Endothelial cell of umbilical vein (primary cell): ENCODE measurements around the gene CLIP1.

Source experiments
- CTCF ChIP-seq, 2 donors: IDR thresholded peaks; 1 replicate in 1 of 2; 2 replicates in 1 of 2; pipeline ENCODE4 v1.5.1; 2011; ENCODE audit warnings: low read length in 2 of 2, mild to moderate bottlenecking in 2 of 2, moderate library complexity in 2 of 2, control low read depth in 1 of 2, inconsistent platforms in 1 of 2, low read depth in 1 of 2; ENCODE audit not compliant: insufficient read depth in 1 of 2; ENCODE audit errors: extremely low read depth in 1 of 2
- FOS ChIP-seq: IDR thresholded peaks from 2 replicates; pipeline ENCODE4 v1.6.1; 2011; ENCODE audit warnings: mild to moderate bottlenecking, low read length, moderate library complexity, borderline replicate concordance; ENCODE audit not compliant: insufficient read depth
- POLR2A ChIP-seq: IDR thresholded peaks from 2 replicates; pipeline ENCODE4 v1.6.1; 2012; ENCODE audit warnings: low read depth, mild to moderate bottlenecking, control low read depth, low read length

GRCh38 chr12:122395319-122395718, 27.1 kb downstream of the CLIP1 start:
- TF ChIP-seq FOS (peak; percentile 56), CTCF (IDR thresholded peaks at IDR 0.05; ENCODE audit: extremely low read depth in 1 of 2, insufficient read depth in 1 of 2, low read depth in 1 of 2, low read length in 2 of 2) (no peak), POLR2A (no peak)
